ENCODE measurements around the gene CYTH3.

The CYTH3 gene

GRCh38 chr7:6188389-6188788 is 84.0 kb downstream of the CYTH3 start:
- no peak for DNase-seq

GRCh38 chr7:6186577-6186976 is 85.8 kb downstream of the CYTH3 start:
- no peak for DNase-seq

- DNase-seq = no peak
These were observed 89.4 kb downstream of the CYTH3 start for GRCh38 chr7:6182993-6183392.

- no peak for DNase-seq
These were observed 91.3 kb downstream of the CYTH3 start for GRCh38 chr7:6181136-6181535.

DNA sequence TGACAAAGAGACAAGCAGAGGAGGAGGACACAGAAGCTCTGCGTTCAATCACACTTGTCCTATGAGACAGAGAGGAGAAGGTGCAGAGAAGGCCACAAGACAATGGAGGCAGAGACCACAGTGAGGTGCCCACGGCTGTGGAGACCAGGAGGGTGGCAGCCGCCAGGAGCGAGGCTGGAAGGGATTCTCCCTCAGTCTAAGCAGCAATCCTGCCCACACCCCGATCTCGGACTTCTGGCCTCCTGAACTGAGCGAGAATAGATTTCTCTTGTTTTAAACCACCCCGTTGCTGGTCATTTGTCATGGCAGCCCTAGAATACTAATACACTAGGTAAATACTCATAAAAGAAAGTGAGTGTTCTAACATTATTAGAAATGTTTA is 92.1 kb downstream of the CYTH3 start:
- DNase-seq = no peak

- DNase-seq = no peak
These were observed 92.6 kb downstream of the CYTH3 start for GRCh38 chr7:6179620-6180343.

GRCh38 chr7:6178298-6179029 is 94.0 kb downstream of the CYTH3 start:
- no peak for DNase-seq

DNA sequence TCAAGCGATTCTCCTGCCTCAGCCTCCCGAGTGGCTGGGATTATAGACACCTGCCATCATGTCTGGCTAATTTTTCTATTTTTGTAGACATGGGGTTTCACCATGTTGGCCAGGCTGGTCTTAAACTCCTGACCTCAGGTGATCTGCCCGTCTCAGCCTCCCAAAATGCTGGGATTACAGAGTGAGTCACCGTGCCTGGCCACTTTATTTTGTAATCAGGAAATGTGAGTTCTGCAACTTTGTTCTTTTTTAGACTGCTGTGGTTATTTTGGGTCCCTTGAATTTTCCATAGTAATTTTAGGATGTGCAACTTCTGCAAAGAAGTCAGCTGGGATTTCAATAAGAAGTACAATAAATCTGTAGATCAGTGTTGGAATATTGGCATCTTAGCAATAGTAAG is 96.8 kb downstream of the CYTH3 start:
- no peak for DNase-seq

DNA sequence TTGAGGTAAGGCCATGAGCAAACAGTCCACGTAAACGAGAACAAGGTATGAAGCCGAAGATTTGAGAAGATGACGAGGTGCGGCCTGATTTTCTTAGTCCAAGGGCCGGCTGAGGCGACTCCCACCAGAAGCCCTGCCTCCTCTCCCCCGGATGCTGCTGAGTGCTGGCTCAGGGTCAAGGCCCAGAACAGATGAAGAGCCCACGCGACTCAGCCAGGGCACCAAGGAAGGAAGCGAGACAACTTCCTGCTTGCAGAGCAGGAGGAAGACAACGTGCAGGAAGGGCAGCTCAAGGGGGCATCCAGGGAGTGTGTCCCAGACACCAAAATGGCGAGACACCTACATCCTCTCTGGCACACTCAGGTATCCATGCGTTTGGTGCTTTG is 99.5 kb downstream of the CYTH3 start:
- no peak for DNase-seq

GRCh38 chr7:6172224-6172909 is 100.1 kb downstream of the CYTH3 start:
- DNase-seq = no peak

DNA sequence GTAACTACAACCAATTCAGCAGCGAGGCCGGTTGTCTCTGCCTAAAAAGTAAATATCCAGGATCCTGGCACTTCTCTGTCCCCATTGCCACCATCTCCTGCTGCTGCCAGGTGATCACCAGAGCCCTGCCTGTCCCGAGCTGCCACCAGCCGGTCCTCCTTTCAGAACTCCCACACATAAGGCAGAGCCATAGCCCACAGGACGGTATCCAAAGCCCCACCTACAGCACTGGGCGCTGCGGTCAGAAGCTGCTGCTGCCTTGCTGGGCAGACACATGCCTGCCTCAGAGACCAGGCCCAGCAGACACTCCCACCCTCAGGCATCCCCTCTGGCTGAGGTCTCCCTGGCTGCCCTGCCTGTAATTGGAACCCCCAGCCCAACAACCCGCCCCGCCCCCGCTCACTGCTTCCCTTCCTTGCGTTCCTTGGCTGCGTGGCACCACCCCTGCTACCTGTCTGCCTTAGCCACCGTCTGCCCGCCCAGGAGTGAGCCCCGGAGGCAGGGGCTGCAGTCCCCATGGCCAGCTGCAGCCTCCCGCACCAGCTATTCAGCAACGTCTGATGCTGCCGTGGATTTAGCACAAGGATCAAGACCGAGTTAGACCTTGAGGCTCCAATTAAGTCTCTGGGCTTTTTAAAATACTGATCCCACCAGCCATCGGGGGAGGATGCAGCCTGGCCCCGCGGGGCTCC is 100.7 kb downstream of the CYTH3 start:
- DNase-seq = no peak

GRCh38 chr7:6170571-6171531 is 101.6 kb downstream of the CYTH3 start:
- DNase-seq = no peak

- DNase-seq = no peak
These were observed 102.5 kb downstream of the CYTH3 start for GRCh38 chr7:6169805-6170520.

GRCh38 chr7:6168477-6168868 is 104.0 kb downstream of the CYTH3 start:
- DNase-seq = no peak

DNA sequence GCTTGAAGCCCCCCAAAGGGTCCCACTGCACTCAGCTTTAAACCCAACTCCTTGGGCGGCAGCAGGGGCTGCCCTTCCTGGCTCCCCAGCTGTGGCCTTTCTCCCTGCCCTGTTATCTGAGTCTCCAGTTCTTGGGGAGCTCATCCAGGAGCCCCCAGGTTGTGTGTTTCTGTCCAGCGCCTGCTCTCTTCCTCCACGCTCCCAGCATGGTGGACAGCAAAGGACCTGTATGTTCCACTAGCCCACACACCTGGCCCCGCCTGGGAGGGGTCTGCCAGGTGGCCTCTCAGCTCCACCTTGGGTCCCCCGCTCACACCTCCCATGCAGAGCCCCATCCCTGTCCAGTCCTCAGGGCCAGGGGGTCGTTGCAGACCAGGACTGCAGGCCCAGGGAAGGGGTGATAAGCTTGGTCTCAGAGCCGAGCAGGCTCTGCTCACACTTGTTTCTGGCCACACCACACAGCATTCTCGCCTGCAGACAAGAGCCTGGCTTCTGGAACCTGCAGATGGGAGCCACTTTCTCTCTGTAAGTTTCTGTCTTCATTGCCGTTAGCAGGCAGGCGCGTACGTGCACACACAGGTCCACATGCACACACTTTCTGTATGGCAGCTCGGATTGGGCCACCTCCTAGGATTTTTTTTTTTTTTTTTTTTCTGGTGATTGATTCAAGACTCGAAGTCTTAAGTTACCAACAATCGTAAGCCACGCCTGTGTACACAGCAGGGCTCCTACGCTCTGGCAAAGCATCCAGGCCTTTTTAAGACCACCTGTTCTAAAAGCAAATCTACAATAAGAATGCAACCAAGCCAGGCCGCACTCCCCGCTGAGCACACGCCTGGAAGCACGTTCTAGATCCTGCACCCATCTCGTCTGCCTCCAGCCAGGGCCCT is 104.6 kb downstream of the CYTH3 start:
- DNase-seq = no peak

GRCh38 chr7:6167004-6167551 is 105.3 kb downstream of the CYTH3 start:
- no peak for DNase-seq

DNA sequence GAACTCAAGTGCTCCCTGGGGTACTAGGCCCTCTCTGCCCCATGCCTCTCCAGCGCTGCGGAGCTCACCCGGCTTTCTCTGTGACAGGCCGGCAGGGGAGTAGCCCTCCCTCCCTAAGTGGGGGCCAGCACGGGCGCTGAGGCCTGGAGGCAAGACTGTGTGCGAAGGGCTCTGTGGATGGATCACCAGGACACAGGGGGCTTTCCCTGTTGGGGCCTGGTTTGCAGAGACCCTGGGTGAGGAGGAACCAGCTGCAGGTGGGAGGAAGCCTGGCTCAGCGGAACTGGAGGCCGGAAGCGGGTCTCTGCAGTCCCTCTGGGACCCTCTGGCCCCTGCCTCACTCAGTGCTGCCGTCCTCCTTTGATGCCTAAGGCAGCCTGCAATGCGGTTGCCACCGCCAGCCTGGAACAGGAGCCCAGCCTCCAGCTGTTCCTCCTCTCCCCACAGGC is 106.0 kb downstream of the CYTH3 start:
- no peak for DNase-seq

GRCh38 chr7:6165521-6166320 is 106.7 kb downstream of the CYTH3 start:
- no peak for DNase-seq

DNA sequence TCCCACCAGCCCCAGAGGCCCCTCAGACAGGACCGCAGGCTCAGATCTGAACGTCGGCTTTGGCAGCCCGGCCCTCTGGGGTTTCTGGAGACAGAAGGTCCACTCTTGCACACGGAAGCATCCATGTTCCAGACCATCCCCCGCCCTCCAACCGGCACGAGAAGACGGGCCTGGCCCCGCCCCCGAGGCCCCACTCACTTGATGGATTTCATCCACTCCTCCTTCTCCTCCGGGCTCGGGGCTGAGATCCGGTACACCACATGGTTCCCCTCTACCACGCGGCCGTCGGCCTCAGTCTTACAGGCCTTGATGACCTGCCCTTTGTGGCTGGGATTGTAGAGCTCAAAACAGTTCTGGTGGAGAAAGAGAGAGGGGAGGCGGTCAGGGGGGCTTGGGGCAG is 107.3 kb downstream of the CYTH3 start:
- no peak for DNase-seq

Data from stimulated activated CD8-positive, alpha-beta memory T cell treated with anti-CD3 and anti-CD28 coated beads, Interleukin-4, amount 100 ng/mL, for 48 hours (primary cell).